ENCODE data around the gene CCDC92.

- TF ChIP-seq ARNTL (CRISPR knock-in tag; IDR thresholded peaks at IDR 0.05; ENCODE audit: borderline replicate concordance, low read depth) (no peak), ZNF70 (CRISPR knock-in tag; IDR thresholded peaks at IDR 0.05) (no peak), RARB (CRISPR knock-in tag; IDR thresholded peaks at IDR 0.05) (no peak), ZFP30 (CRISPR knock-in tag; IDR thresholded peaks at IDR 0.05) (no peak), CREB5 (CRISPR knock-in tag; IDR thresholded peaks at IDR 0.05; ENCODE audit: low read depth) (no peak), ESRRG (CRISPR knock-in tag; IDR thresholded peaks at IDR 0.05) (no peak), PATZ1 (CRISPR knock-in tag; IDR thresholded peaks at IDR 0.05; ENCODE audit: borderline replicate concordance) (no peak), ZNF565 (CRISPR knock-in tag; conservative IDR thresholded peaks at IDR 0.05; ENCODE audit: low read depth) (no peak), TCF4 (CRISPR knock-in tag; IDR thresholded peaks at IDR 0.05; ENCODE audit: borderline replicate concordance) (no peak), SNAI2 (CRISPR knock-in tag; IDR thresholded peaks at IDR 0.05) (no peak)
These were observed 39.4 kb downstream of the CCDC92 start for GRCh38 chr12:123933214-123933613.
